Peyer's patch (tissue), 4 donors: ENCODE data around the gene CLCF1. TPM values are rescaled to one million over a fixed set of nuclear protein-coding genes. Genes with fewer than 3 reads are reported as not detected.

Experiments
- DNase-seq, 3 donors: peaks; one replicate each; pipeline ENCODE4 v3.0.0-alpha.2; 2017 to 2019
- H3K27ac ChIP-seq, 4 donors: fragments of 200-600 bp; sonication (generic); one replicate each; pipeline ENCODE4 v1.5.1; 2016 to 2019
- H3K27me3 ChIP-seq, 2 donors: fragments of 200-600 bp; sonication (generic); one replicate each; pipeline ENCODE4 v1.5.1; 2019
- H3K36me3 ChIP-seq, 3 donors: fragments of 200-600 bp; sonication (generic); one replicate each; pipeline ENCODE4 v1.5.1; 2016 to 2019
- H3K4me1 ChIP-seq, 4 donors: fragments of 200-600 bp; sonication (generic); one replicate each; pipeline ENCODE4 v1.5.1; 2016 to 2019
- H3K4me3 ChIP-seq, 4 donors: fragments of 200-600 bp; sonication (generic); 1 replicate in 3 of 4; 2 replicates in 1 of 4; pipeline ENCODE4 v1.5.1; 2016 to 2019; ENCODE audit warnings: mild to moderate bottlenecking in 1 of 4
- H3K9me3 ChIP-seq, 4 donors: fragments of 200-600 bp; sonication (generic); one replicate each; pipeline ENCODE4 v1.5.1; 2016 to 2019; ENCODE audit warnings: mild to moderate bottlenecking in 1 of 4
- CTCF ChIP-seq, 6 experiments: fragments of 450-650 bp in 4 of 6; fragments of 200-600 bp in 2 of 6; sonication (generic) in 1 of 6; IDR thresholded peaks; one replicate each; pipeline ENCODE4 v1.5.1; 2017 to 2019; ENCODE audit warnings: antibody characterized with exemption in 6 of 6, mild to moderate bottlenecking in 3 of 6, moderate library complexity in 1 of 6
- POLR2A ChIP-seq, 2 donors: fragments of 450-650 bp; IDR thresholded peaks; one replicate each; pipeline ENCODE4 v1.5.1; 2017; ENCODE audit warnings: antibody characterized with exemption in 2 of 2, mild to moderate bottlenecking in 2 of 2, moderate library complexity in 2 of 2
- small RNA-seq, 2 donors: library from RNA; depleted of rRNA; stranded (forward); fragments of <200 nt; gene quantifications; one replicate each; pipeline ENCODE3, GENCODE V24; 2016
- total RNA-seq, 4 donors: library from RNA; depleted of rRNA; stranded (reverse); fragments of >200 nt; gene quantifications; one replicate each; pipeline ENCODE4 v1.1.0, GENCODE V29; 2016

The CLCF1 gene
- total RNA-seq, 4 donors from 2014 or later: 1.2 to 14.9 (median 7.5) TPM

GRCh38 chr11:67315325-67315909 is 58.0 kb downstream of the CLCF1 start:
- Histone ChIP-seq H3K27ac (no peak overlapping the region), H3K9me3 (no peaks in the 10 kb centered on the region), H3K4me3 (no peak overlapping the region), H3K36me3 (peaks cover 0 to 7% (median 0%) of the 10 kb centered on the region in 3 donors), H3K4me1 (peaks cover 0 to 35% (median 2%) of the 10 kb centered on the region in 4 donors), H3K27me3 (no peaks in the 10 kb centered on the region)
- no peak for DNase-seq
- TF ChIP-seq CTCF (IDR thresholded peaks at IDR 0.05): no peak
- no peak for TF ChIP-seq POLR2A (IDR thresholded peaks at IDR 0.05)

DNA sequence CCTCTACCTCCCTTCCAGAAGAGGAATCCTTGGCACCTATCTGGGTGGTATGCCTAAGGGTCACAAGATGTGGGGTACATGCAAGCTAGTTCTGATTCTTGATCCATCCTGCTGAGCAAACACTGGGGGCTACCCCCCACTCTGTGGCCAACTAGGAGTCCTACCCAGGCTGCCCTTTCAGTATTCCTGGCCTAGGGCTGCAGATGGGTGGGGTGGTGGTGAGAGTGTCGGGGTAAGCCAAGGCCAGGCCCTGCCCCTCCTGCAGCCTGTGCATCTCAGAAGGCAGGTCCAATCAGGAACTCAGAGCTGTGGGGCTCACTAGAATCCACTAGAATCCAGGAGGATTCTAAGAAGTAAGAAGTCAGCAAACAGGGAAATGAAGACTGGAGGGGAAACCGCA is 59.2 kb downstream of the CLCF1 start:
- no peak for DNase-seq

More for the DNA sequence above, 59.2 kb downstream of the CLCF1 start:
- Histone ChIP-seq H3K9me3 (no peaks in the 10 kb centered on the region), H3K36me3 (peaks cover 0 to 19% (median 0%) of the 10 kb centered on the region in 3 donors), H3K27ac (no peak overlapping the region), H3K4me3 (no peak overlapping the region), H3K4me1 (peaks cover 0 to 26% (median 2%) of the 10 kb centered on the region in 4 donors), H3K27me3 (no peaks in the 10 kb centered on the region)
- TF ChIP-seq POLR2A (IDR thresholded peaks at IDR 0.05) (no peak), CTCF (IDR thresholded peaks at IDR 0.05) (no peak)

Small RNA genes lying within 50 kb of the gene (small RNA-seq; reads per million reads assigned to genes)
- gene RN7SKP239 (0 reads per million in 2 donors), gene RNU6-1238P (0 reads per million in 2 donors)

Other genes with a start within 250 kb of the CLCF1 start
- gene GRK2, start 107.1 kb downstream of the CLCF1 start, total RNA-seq: 100 to 1,000 TPM; 103 to 276 (median 163) TPM
- 10 to 100 TPM; 25.4 to 97.4 (median 41.5) TPM for gene ANKRD13D, start 84.3 kb downstream of the CLCF1 start, total RNA-seq
- gene SSH3, start 70.1 kb downstream of the CLCF1 start, total RNA-seq: 100 to 1,000 TPM in 2 of 4 donors, 10 to 100 TPM in 2; 55.9 to 128 (median 99.9) TPM
- 100 to 1,000 TPM in 3 of 4 donors, 10 to 100 TPM in 1; 74.3 to 329 (median 272) TPM for gene POLD4, start 20.1 kb downstream of the CLCF1 start, total RNA-seq
- gene RAD9A, start 18.4 kb upstream of the CLCF1 start, total RNA-seq: 10 to 100 TPM; 37.0 to 73.4 (median 61.6) TPM
- 100 to 1,000 TPM; 156 to 213 (median 177) TPM for gene PPP1CA, start 28.3 kb upstream of the CLCF1 start, total RNA-seq
- 10 to 100 TPM in 2 of 4 donors, 1 to 10 TPM in 2; 5.6 to 53.6 (median 9.3) TPM for gene TBC1D10C, start 30.5 kb upstream of the CLCF1 start, total RNA-seq
- 1 to 10 TPM in 1 of 4 donors, under 1 TPM in 2, not detected in 1; 0.54 to 1.2 (median 0.83) TPM for gene CARNS1, start 42.1 kb upstream of the CLCF1 start, total RNA-seq
- gene RPS6KB2, start 54.9 kb upstream of the CLCF1 start, total RNA-seq: 10 to 100 TPM; 58.0 to 88.3 (median 63.5) TPM
- gene PTPRCAP, start 64.1 kb upstream of the CLCF1 start, total RNA-seq: 10 to 100 TPM; 17.3 to 56.9 (median 21.7) TPM
- 100 to 1,000 TPM in 3 of 4 donors, 10 to 100 TPM in 1; 68.5 to 161 (median 138) TPM for gene CORO1B, start 69.9 kb upstream of the CLCF1 start, total RNA-seq
- not detected for gene GPR152, start 79.1 kb upstream of the CLCF1 start, total RNA-seq
- 1 to 10 TPM in 1 of 4 donors, under 1 TPM in 2, not detected in 1; 0.85 to 3.3 (median 0.94) TPM for gene CABP4, start 81.8 kb upstream of the CLCF1 start, total RNA-seq
- 100 to 1,000 TPM in 1 of 4 donors, 10 to 100 TPM in 3; 80.0 to 126 (median 86.1) TPM for gene TMEM134, start 95.7 kb upstream of the CLCF1 start, total RNA-seq
- gene AIP, start 109.4 kb upstream of the CLCF1 start, total RNA-seq: 10 to 100 TPM; 39.9 to 75.9 (median 58.4) TPM
- gene PITPNM1, start 131.8 kb upstream of the CLCF1 start, total RNA-seq: 100 to 1,000 TPM in 3 of 4 donors, 10 to 100 TPM in 1; 94.4 to 126 (median 109) TPM
- 10 to 100 TPM; 60.4 to 97.7 (median 77.2) TPM for gene CDK2AP2, start 134.6 kb upstream of the CLCF1 start, total RNA-seq
- gene CABP2, start 149.8 kb upstream of the CLCF1 start, total RNA-seq: not detected
- 100 to 1,000 TPM; 237 to 451 (median 419) TPM for gene GSTP1, start 210.2 kb upstream of the CLCF1 start, total RNA-seq
- 100 to 1,000 TPM; 297 to 532 (median 329) TPM for gene NDUFV1, start 233.3 kb upstream of the CLCF1 start, total RNA-seq